ENCODE measurements around the gene SLC25A12. TPM values are rescaled to one million over a fixed set of nuclear protein-coding genes. Genes with fewer than 3 reads are reported as not detected.

The SLC25A12 gene
- total RNA-seq, 4 donors from 2014 or later, result 9.1 to 27.3 (median 17.8) TPM

DNA sequence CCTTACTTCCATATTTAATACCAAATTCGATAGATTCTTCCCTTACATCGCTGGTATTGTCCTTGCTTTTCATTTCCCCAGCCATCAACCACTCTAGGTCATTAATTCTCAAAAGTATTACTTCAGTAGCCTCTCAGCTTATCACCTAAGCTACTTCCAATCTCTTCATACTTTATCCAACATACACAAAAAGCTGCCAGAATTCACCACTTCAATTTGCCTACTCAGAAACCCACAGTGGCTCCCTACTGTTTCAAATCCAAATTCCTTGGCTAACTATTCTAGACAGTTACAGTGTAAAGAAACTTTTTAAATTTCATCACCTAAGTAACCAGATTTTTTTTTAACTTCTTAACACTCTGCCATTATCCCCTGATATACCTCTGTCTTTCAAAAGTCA, 4.7 kb downstream of the SLC25A12 start:
- DNase-seq (ENCODE audit: low spot score) (no peak), ATAC-seq (ENCODE audit: low FRiP score) (no peak)
- TF ChIP-seq, protein P1, sequence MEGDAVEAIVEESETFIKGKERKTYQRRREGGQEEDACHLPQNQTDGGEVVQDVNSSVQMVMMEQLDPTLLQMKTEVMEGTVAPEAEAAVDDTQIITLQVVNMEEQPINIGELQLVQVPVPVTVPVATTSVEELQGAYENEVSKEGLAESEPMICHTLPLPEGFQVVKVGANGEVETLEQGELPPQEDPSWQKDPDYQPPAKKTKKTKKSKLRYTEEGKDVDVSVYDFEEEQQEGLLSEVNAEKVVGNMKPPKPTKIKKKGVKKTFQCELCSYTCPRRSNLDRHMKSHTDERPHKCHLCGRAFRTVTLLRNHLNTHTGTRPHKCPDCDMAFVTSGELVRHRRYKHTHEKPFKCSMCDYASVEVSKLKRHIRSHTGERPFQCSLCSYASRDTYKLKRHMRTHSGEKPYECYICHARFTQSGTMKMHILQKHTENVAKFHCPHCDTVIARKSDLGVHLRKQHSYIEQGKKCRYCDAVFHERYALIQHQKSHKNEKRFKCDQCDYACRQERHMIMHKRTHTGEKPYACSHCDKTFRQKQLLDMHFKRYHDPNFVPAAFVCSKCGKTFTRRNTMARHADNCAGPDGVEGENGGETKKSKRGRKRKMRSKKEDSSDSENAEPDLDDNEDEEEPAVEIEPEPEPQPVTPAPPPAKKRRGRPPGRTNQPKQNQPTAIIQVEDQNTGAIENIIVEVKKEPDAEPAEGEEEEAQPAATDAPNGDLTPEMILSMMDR (IDR thresholded peaks at IDR 0.05), result no peak

DNA sequence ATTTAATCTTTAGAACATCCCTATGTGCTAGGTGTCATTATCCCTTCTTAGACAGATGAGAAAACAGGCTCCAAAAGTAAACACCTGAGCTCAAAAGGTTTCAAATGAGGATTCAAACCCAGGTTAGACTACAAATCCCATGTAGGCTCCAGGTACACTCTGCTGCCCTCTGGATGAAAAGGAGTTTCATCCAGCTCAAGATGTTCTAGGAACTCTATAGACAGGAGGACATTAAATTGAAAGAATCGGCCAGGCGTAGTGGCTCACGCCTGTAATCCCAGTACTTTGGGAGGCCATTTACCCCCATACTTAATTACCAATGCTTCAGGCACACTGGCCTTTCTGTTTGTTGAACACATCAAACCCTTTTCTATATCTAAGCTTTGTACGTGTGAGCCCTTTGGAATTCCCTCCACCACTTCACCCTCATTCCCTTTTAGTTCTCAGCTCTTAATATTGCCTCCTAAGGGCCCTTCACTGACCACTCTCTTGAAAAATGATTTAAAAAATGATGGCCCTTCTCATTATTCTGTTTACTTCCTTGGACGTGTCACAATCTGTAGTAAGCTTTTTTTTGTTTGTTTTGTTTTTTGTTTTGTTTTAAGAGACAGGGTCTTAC, 10.7 kb downstream of the SLC25A12 start:
- DNase-seq (ENCODE audit: low spot score) (no peak), ATAC-seq (ENCODE audit: low FRiP score) (no peak)
- TF ChIP-seq, protein P1 (IDR thresholded peaks at IDR 0.05), result no peak

DNA sequence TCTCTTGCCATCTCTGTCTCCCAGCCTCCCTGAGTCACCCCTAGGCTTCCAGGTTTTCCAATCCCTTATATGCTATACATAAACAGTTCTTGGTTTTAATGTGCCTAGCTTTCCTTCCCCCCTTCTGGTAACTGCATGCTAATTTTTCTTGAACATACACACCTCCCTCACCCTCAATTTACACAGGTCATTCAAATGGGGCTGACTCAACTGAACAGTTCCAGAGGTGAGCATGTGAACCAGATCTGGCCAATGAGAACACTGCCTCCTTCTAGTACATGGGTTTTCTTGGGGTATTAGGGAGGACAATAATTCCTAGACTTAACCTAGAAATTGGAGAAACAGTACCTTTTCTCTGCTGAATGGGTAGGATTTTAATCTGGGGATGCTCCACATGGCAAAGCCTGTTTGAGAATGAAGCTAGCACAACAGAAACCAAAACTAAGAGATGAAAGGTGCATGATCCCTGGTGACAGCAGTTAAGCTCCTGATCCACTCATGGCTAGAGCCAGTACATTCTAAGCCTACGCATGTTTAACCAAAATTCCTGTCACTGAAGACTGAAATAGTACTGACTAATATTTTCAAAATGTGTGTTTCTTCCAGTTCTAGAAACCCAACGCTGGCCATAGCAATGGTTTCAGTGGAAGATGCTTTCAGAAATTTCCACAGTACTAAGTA, 11.8 kb downstream of the SLC25A12 start:
- ATAC-seq (ENCODE audit: low FRiP score) (no peak), DNase-seq (ENCODE audit: low spot score) (no peak)
- TF ChIP-seq, protein P1 (IDR thresholded peaks at IDR 0.05), result no peak

DNA sequence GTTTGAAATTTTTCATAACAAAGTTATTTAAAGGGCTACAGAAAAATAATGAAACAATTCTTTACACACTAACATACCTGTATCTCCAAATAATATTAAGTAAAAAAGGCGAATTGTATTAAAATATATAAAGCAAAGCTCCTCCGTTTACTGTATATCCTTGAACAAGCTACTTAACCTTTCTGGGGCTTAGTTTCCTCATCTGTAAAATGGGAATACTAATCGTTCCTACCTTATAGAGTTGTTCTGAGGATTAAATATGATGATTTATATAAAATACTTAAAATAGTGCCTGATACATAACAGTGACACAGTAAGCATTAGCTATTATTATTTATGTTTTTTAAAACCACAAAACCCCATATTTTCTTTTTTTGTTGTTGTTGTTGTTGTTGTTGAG, 13.3 kb downstream of the SLC25A12 start:
- DNase-seq (ENCODE audit: low spot score), result no peak
- no peak for ATAC-seq (ENCODE audit: low FRiP score)
- TF ChIP-seq, protein P1 (IDR thresholded peaks at IDR 0.05), result no peak

DNA sequence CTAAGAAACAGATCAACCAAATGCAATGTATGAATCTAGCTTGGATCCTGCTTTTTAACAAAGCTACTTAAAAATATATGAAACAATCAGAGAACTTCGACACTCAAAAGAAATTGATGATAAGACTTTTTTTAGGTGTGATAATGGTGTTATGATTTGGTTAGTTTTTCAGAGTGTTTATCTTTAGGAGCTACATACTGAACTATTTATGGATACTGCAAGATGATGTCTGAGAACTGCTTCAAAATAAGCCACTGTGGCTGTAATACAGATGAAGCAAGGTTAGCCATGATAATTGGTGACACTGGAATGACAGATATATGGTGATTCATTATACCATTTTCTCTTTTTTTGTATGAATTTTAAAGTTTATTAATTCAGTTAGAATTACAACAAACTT, 14.2 kb downstream of the SLC25A12 start:
- DNase-seq (ENCODE audit: low spot score) (no peak), ATAC-seq (ENCODE audit: low FRiP score) (no peak)
- TF ChIP-seq, protein P1 (IDR thresholded peaks at IDR 0.05), result no peak

DNA sequence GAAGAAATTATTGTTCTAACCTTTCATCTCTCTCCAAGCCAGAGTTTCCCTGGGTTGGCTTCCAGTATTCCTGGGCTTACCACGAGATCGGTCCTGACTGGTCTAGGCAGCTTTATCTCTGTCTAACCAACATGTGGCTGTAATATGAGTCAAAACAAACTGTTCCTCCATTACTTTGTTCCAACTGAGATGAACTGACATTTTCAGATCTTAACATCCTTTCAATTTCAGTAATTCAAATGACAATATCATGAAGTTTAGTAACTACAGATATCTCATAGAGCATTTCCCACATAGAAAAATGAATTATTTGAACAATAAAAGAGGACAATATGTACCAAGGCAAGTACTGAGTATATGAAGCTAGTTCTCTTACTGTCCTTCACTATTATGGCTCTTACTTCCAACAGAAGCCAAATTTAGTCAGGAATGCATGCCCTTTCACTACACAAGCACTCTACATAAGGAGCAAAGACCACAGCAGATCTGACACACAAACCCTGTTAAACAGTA, 15.5 kb downstream of the SLC25A12 start:
- TF ChIP-seq, protein P1 (IDR thresholded peaks at IDR 0.05), result no peak
- ATAC-seq (ENCODE audit: low FRiP score) (peak; percentile 90), DNase-seq (ENCODE audit: low spot score) (no peak)

DNA sequence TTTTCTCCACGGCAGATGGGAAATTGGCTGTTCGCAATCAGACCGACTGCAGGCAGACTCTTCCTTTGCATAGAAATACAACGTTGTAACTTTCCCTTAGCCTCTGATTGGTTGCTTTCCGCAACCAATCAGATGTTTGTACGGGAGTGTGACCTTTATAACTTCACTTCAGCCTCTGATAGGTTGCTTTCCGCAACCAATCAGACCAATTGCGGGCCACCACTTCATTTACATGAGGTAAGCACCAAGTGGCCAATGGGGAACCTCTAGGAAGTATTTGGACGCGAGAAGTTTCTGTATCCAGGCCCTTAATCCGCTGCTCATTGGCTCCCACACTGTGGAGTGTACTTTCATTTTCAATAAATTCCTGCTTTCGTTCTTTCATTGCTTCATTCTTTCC, 19.1 kb downstream of the SLC25A12 start:
- DNase-seq (ENCODE audit: low spot score) (no peak), ATAC-seq (ENCODE audit: low FRiP score) (no peak)

More for the DNA sequence above, 19.1 kb downstream of the SLC25A12 start:
- TF ChIP-seq, protein P1 (IDR thresholded peaks at IDR 0.05), result no peak

All from omental fat pad (tissue), 4 donors.